Measurements from ENCODE around the gene PALD1.

DNA sequence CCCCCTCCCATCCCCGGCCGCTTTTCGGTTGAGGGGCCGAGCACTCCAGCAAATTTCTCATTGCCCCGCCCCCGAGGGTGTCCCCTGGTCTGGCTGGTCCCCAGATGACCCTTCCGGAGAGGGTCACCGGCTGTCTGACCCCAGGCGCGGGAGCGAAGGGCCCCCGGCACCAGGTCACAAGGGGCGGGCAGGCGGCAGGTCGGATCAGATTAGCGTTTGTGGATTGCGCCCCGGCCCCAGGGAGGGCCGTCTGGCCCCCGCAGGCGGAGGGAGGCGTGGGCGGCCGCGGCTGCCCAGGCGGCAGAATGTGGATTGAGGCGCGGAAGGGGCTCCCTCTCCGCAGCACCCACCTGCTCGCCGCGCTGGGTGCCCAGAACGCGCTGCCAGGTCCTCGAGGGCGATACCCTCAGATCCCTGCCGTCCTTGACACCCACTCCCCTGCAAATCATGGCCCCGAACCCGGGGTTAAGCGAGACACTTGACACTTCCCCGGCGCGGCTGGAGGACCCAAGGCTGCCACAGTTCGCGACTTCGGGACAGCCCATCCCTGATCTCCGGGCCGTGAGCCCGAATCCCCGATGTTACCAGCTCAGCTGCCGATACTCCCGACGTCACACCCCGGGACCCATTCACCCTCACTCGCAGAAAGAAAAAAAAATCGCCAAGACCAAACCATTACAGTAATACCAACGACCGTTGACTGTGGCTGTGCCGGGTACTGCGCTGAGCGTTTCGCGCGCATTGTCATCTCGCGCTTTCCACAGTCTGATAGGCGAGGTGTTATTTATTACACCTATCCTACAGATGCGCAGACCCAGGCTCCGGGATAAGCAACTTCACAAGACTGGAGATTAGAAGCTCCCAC, 38.0 kb upstream of the PALD1 start:
- TF ChIP-seq FOXM1 (IDR thresholded peaks at IDR 0.05; ENCODE audit: borderline replicate concordance, low read depth) (no peak), NFIC (IDR thresholded peaks at IDR 0.05) (no peak), CREB1 (IDR thresholded peaks at IDR 0.05; ENCODE audit: low read depth) (no peak), EP300 (IDR thresholded peaks at IDR 0.05; ENCODE audit: borderline replicate concordance) (no peak)
- TF ChIP-seq, protein P1, sequence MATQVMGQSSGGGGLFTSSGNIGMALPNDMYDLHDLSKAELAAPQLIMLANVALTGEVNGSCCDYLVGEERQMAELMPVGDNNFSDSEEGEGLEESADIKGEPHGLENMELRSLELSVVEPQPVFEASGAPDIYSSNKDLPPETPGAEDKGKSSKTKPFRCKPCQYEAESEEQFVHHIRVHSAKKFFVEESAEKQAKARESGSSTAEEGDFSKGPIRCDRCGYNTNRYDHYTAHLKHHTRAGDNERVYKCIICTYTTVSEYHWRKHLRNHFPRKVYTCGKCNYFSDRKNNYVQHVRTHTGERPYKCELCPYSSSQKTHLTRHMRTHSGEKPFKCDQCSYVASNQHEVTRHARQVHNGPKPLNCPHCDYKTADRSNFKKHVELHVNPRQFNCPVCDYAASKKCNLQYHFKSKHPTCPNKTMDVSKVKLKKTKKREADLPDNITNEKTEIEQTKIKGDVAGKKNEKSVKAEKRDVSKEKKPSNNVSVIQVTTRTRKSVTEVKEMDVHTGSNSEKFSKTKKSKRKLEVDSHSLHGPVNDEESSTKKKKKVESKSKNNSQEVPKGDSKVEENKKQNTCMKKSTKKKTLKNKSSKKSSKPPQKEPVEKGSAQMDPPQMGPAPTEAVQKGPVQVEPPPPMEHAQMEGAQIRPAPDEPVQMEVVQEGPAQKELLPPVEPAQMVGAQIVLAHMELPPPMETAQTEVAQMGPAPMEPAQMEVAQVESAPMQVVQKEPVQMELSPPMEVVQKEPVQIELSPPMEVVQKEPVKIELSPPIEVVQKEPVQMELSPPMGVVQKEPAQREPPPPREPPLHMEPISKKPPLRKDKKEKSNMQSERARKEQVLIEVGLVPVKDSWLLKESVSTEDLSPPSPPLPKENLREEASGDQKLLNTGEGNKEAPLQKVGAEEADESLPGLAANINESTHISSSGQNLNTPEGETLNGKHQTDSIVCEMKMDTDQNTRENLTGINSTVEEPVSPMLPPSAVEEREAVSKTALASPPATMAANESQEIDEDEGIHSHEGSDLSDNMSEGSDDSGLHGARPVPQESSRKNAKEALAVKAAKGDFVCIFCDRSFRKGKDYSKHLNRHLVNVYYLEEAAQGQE (IDR thresholded peaks at IDR 0.05; ENCODE audit: low read depth), result no peak

Data from Ishikawa (cell line).